A673 (cell line): ENCODE data around the gene CETN2. TPM values are rescaled to one million over a fixed set of nuclear protein-coding genes. Genes with fewer than 3 reads are reported as not detected.

ENCODE experiments used
- BruUV-seq: library from RNA; stranded (reverse); fragments of 400-500 nt; replicated peaks from 2 replicates; lab custom pipeline; 2021; lab: Mats Ljungman, UMichigan
- CTCF ChIA-PET: fragments of 300-600 bp; sonication (Branson Sonifier 250); formaldehyde crosslinking; loops from one replicate; lab custom pipeline; 2022; ENCODE audit warnings: antibody characterized with exemption; lab: Charles Lee
- POLR2A ChIA-PET: fragments of 300-600 bp; sonication (Branson Sonifier 250); formaldehyde crosslinking; loops from one replicate; lab custom pipeline; 2022; ENCODE audit warnings: antibody characterized with exemption; ENCODE audit not compliant: low non-redundant PET; lab: Charles Lee
- DNase-seq: peaks from one replicate; pipeline ENCODE4 v3.0.0-alpha.2; 2015; ENCODE audit warnings: low spot score
- H3K27ac ChIP-seq: fragments of 200-600 bp; sonication (generic); 2 replicates; pipeline ENCODE4 v1.5.1; 2016; ENCODE audit warnings: mixed run types, low read depth, mild to moderate bottlenecking, mixed read lengths, antibody characterized with exemption, low read length; ENCODE audit not compliant: poor library complexity, severe bottlenecking
- H3K27me3 ChIP-seq: fragments of 200-600 bp; sonication (generic); replicated peaks from 2 replicates; pipeline ENCODE4 v1.6.1; 2017; ENCODE audit warnings: mixed run types, low read depth, mild to moderate bottlenecking, mixed read lengths, antibody characterized with exemption, low read length; ENCODE audit not compliant: insufficient read depth, poor library complexity
- H3K36me3 ChIP-seq: fragments of 200-600 bp; sonication (generic); 2 replicates; pipeline ENCODE4 v1.6.1; 2016; ENCODE audit warnings: mixed run types, mild to moderate bottlenecking, mixed read lengths, antibody characterized with exemption, low read length; ENCODE audit not compliant: insufficient read depth, poor library complexity, severe bottlenecking
- H3K4me1 ChIP-seq: fragments of 200-600 bp; sonication (generic); 2 replicates; pipeline ENCODE4 v1.6.1; 2017; ENCODE audit warnings: mixed run types, mild to moderate bottlenecking, mixed read lengths, antibody characterized with exemption, low read length; ENCODE audit not compliant: insufficient read depth, poor library complexity, severe bottlenecking
- H3K4me3 ChIP-seq: fragments of 200-600 bp; sonication (generic); 2 replicates; pipeline ENCODE4 v1.5.1; 2016; ENCODE audit warnings: low read depth, mixed run types, mild to moderate bottlenecking, mixed read lengths, low read length; ENCODE audit not compliant: poor library complexity, severe bottlenecking
- H3K9me3 ChIP-seq: fragments of 200-600 bp; sonication (generic); 2 replicates; pipeline ENCODE4 v1.6.1; 2016; ENCODE audit warnings: mixed run types, low read depth, mild to moderate bottlenecking, mixed read lengths, antibody characterized with exemption, low read length; ENCODE audit not compliant: poor library complexity, severe bottlenecking
- CTCF ChIP-seq: fragments of 300-800, 200-600 bp; sonication (generic); conservative IDR thresholded peaks from 2 replicates; pipeline ENCODE4 v1.5.1; 2017; ENCODE audit warnings: low read depth, mild to moderate bottlenecking, antibody characterized with exemption, low read length, moderate library complexity, mixed read lengths
- EZH2 ChIP-seq: fragments of 200-600 bp; sonication (generic); IDR thresholded peaks from 2 replicates; pipeline ENCODE4 v1.6.1; 2017; ENCODE audit warnings: borderline replicate concordance, low read depth, mild to moderate bottlenecking, mixed read lengths, antibody characterized with exemption, low read length; ENCODE audit not compliant: poor library complexity, severe bottlenecking
- intact Hi-C: fragments of 100-400 bp; cut with micrococcal nuclease; formaldehyde crosslinking; loops from one replicate; pipeline ENCODE4 v1.10.0; 2022; ENCODE audit not compliant: unreplicated experiment
- total RNA-seq: library from RNA; stranded (reverse); gene quantifications from 2 replicates; pipeline ENCODE4 v1.2.3, GENCODE V29; 2021

CETN2 gene
- total RNA-seq, 1 experiment from 2014 or later: 36.1 TPM

DNA sequence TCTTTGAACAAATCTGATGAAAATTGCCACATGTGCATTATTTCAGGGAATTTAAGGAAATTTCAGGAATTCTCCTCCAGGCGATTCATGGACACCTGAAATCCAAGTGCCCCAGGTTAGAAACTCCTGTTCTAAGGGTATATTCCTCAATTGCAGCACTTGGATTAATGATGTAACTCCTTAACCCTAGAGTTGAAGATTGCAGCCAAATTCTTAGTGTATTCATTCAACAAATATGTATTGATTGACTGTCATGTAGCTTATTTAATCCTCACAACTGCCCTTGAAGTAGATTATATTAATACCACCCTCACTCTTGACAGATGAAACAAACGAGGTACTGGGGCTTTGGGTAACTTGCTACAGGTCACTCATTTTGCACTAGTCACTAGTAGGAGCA, 11.3 kb downstream of the CETN2 start:
- Histone ChIP-seq H3K9me3 (no peaks in the 10 kb centered on the region), H3K36me3 (no peaks in the 10 kb centered on the region), H3K4me3 (no peak overlapping the region), H3K4me1 (no peaks in the 10 kb centered on the region), H3K27ac (no peak overlapping the region), H3K27me3 (peaks cover 37% of the 10 kb centered on the region)
- TF ChIP-seq EZH2 (no peak), CTCF (no peak)
- intact Hi-C loops: loop anchor here (5.0 kb wide), 1 partner anchor 1067 kb away; no protein-coding TSS in a partner anchor
- POLR2A ChIA-PET: no interaction called here
- no peak for DNase-seq
- no TSS peak for BruUV-seq
- CTCF ChIA-PET: no interaction called here

DNA sequence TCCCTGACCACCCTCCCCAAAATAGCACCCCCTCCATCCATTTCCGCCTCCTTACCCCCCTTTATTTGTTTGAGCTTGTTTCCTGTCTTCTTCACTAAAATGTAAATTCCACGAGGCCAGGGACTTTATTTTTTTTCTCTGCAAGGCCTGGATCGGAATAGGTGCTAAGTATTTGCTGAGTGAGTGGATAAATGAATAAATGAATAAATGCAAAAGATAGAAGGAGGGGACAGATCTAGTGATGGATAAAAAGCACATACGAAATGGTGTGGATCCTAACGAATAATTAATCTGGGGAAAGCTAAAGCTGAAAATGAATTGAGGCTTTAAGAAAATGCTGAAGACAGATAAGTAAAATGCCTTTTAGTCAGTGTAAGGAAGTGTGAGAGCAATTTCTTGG, 12.2 kb downstream of the CETN2 start:
- no TSS peak for BruUV-seq
- peaks cover 36% of the 10 kb centered on the region for H3K27me3 ChIP-seq
- no peaks in the 10 kb centered on the region for H3K9me3 ChIP-seq
- H3K36me3 ChIP-seq: no peaks in the 10 kb centered on the region
- intact Hi-C loops: loop anchor here (5.0 kb wide), 1 partner anchor 1066 kb away; no protein-coding TSS in a partner anchor
- no peak overlapping the region for H3K4me3 ChIP-seq
- CTCF ChIA-PET: interaction anchor here (0.6 to 0.8 kb wide), 2 partner anchors 52 to 1065 kb away, joined by 3 to 4 read pairs; no protein-coding TSS in a partner anchor
- POLR2A ChIA-PET: no interaction called here
- TF ChIP-seq CTCF (no peak), EZH2 (no peak)
- DNase-seq: no peak
- no peaks in the 10 kb centered on the region for H3K4me1 ChIP-seq
- no peak overlapping the region for H3K27ac ChIP-seq

GRCh38 chrX:152817078-152817764, 13.3 kb downstream of the CETN2 start:
- no peaks in the 10 kb centered on the region for H3K36me3 ChIP-seq
- ChIA-PET POLR2A (no interaction called here), CTCF (no interaction called here)
- no TSS peak for BruUV-seq
- H3K4me1 ChIP-seq: no peaks in the 10 kb centered on the region
- no peaks in the 10 kb centered on the region for H3K9me3 ChIP-seq
- DNase-seq: peak; percentile 40
- no peak overlapping the region for H3K4me3 ChIP-seq
- intact Hi-C loops: loop anchor here (5.0 kb wide), 1 partner anchor 1065 kb away; no protein-coding TSS in a partner anchor
- H3K27ac ChIP-seq: no peak overlapping the region
- TF ChIP-seq CTCF (peak; percentile 60), EZH2 (no peak)
- peaks cover 39% of the 10 kb centered on the region for H3K27me3 ChIP-seq
